Stimulated activated CD4-positive, alpha-beta T cell treated with anti-CD3 and anti-CD28 coated beads, Interleukin-12 subunit alpha, Interleukin-12 subunit beta, amount 100 ng/mL, for 4 hours (primary cell): Measurements from ENCODE around the gene AAGAB.
"Not testable (repeated sequence)": the region's sequence is repeated elsewhere in the genome, so short reads cannot be mapped to it uniquely, and the experiment has no call there.

ENCODE experiments used
- DNase-seq: peaks from one replicate; pipeline ENCODE4 v3.0.0-alpha.2; 2020

The AAGAB gene

DNA sequence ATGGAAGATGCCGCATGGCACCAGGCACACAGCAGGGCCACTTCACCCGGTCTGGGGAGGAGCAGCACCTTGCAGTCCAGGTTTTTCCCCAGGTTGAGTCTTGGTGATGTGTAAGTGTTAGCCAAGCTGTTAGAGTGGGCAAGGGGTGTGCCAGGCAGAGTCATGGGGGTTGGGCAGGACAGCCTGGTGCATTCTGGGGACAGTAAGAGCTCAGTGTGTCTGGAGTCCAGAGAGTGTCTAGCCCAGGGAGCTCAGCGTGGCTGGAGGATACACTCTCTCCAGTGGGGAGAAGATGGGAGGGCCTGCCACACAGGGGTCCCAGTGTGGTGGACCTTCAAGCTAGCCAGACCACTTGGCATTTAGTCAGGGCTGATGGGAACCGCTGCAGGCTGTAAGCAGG is 87.4 kb downstream of the AAGAB start:
- no peak for DNase-seq

DNA sequence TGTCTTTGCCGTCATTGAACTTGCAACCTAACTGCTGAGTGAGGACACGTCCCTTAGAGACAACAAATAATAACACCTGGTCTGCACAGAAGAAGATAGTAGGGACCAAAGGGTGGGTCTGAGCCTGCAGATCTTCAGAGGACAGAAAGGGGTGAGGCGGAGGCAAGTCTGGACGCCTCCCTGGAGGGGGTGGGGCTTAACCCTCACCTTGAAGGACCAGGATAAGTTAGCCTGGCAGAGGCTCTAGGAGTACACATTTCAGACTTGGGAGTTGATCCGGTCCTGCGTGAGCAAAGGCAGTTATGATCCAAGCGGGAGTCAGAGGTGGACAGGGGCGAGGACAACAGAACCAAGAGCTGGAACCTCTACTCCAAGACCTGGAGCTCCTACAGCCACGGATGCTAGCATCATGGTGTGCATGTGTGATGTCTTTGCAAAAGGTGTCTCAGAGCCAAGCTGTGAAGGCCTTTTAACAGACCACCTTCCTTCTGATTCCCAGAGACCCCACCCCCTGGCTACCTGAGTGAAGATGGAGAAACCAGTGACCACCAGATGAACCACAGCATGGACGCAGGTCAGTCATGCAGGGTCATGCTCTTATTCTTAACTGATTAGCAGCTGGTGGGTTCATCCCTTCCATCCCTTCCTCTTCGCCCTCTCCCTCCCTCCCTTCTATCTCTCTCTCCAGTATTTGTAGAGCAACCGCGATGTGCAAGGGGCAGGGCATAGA is 88.0 kb downstream of the AAGAB start:
- no peak for DNase-seq

DNA sequence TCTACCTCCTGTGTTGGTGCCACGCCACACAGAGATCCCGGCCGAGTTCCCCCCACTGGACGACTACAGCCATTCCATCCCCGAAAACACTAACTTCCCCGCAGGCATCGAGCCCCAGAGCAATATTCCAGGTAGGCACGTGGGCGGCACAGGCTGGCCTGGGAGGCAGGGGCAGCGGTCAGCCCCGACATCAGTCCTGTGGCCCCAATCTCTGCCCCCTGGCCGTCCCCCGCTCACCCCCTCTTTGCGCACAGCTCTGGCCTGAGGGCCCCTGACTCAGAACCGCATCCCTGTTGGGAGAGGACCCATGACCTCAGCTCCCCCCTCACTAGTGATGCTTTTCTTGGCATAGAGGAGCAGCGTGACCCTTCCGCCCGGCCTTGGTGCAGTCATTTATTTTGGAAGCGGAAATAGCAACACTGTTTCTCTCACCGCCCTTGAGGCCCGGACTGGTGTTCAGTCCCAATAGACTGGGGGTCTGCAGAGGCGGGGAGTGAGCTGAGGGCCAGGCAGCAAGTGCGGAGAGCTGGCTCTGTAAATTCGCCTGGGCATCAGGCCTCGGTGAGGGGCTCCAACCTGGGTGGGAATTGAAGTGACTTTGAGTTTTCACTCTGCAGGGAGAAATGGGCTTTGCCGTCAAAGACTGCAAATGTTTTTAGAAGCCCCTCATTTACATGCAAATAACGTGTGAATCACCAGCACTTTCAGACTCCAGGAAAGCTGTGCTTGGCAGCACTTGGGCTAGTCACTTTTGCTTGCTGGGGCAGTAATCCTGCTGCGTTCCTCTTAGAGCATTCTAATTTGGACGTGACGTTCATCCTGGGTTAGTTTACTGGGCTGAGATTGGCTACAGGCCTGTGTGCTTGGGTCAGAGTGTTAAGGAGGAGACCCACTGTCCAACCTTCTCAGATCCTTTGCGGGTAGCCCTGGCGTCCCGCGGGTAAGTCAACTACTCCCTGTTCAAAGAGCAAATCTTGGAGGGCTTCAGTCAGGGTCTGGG is 88.9 kb downstream of the AAGAB start:
- no peak for DNase-seq

DNA sequence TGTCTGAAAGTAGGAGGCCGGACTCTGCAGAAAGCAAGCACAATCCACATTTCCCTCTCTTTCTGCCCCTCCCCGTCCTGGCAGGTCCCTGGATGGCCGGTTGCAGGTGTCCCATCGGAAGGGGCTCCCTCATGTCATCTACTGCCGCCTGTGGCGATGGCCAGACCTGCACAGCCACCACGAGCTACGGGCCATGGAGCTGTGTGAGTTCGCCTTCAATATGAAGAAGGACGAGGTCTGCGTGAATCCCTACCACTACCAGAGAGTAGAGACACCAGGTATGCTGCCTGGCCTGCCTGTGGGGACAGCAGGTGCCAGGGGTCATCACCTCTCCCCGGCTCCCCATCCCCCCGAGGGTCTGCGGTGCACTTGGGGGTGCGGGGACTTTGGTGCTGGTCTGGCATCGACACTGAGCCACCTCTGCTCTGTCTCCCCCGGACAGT is 89.6 kb downstream of the AAGAB start:
- DNase-seq = no peak

DNA sequence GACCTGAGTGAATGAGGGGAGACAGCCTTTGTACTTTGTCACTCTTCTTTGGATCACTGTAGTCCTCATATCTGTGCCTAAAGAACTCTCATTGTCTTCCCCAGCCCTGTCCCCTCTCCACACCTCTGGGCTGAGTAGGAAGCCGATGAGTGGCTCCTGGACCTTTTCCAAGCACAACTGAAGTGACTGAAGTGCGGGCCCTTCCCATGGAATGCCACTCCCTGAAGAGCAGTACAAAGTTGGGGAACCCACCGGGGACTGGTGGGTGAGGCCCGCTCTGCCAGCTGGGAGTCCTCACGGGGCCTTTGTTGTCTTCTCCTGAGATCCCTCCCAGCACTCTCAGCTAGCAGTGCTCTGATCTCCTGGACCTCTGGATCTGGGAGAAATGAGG is 90.1 kb downstream of the AAGAB start:
- no peak for DNase-seq

DNA sequence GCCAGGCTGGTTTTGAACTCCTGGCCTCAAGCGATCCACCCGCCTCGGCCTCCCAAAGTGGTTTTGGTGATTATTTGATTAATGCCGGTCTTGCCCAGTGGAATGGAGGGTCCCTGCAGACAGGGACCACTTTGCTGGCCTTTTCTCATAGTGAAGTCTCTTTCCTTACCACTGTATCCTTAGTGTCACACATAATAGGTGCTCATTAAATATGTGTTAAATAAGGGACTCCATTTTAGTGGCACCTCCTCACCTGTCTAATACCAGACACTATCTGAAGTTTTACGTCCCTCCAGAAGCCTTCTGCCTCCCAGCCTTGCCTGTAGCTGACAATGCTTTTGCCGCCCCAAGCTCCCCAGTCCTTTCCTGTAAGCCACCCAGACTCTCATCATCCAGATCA is 91.3 kb downstream of the AAGAB start:
- DNase-seq = no peak

DNA sequence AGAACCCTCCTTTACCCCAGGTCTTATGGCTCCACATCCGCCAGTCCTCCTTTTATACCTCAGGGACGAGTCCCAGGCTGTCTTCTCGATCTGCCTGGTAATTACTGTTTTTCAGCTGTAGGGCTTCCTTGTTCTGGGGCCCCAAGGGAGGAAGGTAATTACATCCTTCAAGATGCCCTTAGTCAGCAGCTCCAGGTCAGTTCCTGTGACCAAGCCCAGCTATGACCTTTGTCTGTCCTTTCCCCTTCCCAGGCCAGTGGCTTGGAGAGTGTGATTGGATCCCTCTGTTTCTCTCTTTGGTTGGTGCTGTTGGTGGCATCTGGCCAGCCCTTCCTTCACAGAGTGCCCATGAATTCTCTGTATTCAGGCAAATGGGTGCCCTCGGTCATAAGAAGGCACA is 92.6 kb downstream of the AAGAB start:
- DNase-seq = no peak

DNA sequence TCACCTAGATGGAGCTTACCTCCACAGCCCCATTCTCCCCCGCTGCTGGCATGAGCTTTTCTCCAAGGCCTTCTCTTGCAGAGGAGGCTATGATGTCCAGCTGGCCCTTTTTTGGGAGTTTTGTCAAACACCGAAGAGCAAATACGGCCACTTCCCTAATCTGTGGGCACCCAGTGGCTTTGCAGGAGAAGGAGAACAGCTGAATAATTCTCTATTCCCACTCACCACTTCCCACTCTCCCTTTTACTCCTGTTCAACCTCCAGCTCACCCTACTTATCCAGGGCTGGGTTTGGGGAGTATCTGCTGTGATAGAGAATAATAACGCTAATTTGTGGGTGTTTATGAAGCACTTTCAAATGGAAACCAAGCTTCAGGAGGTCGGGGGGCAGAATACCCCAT is 93.0 kb downstream of the AAGAB start:
- no peak for DNase-seq

DNA sequence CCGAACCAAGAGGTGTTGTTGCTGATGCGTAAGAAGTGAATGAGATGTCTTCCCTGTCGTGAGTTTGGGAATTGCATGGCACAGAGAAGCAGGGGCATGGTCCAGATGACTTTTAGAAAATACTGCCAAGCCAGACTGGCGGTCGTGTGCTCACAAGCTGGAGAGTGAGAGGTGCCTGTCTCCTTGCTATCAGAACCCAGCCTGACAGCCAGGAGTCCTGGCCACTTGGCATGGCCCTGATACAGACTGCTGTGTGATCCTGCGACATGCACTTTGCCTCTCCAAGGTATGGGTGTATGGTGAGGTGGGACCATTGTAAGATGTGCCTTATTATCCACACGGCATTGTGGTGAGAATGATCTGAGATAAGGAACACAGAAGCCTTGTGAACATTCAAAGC is 96.1 kb downstream of the AAGAB start:
- DNase-seq = no peak

DNA sequence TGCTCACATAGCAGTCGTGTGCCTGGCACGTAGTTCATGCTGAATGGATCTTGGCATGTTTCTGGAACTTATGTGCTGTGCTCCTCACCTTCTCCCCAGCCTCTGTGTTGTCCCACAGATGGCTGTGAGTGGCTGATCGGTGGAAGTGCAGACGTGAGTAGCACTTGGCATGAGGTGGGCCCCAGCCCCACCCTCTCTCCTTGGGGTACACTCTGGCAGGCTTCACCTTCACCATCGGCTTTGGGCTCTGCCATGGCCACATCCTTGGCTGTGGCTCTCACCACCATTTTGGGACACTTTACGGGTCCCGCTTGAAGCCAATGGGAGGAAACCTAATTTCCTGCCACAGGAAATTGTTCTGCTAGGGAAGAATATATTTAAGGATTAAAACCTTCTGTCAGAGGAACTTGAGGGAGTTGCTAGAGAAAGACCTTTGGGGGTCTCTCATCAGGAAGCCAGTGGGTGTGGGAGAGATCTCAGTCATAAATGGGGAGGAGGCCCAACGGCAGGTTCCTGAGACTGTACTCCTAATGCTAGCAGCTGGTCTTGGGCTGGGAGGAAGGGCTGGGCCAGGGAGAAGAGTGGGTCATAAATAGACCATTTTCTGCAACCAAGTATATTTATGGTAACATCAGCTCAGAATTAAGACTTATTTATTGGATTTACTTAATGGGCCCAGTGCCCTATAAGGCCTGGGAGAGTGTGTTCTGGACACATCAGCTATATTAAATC is 96.8 kb downstream of the AAGAB start:
- DNase-seq = no peak

DNA sequence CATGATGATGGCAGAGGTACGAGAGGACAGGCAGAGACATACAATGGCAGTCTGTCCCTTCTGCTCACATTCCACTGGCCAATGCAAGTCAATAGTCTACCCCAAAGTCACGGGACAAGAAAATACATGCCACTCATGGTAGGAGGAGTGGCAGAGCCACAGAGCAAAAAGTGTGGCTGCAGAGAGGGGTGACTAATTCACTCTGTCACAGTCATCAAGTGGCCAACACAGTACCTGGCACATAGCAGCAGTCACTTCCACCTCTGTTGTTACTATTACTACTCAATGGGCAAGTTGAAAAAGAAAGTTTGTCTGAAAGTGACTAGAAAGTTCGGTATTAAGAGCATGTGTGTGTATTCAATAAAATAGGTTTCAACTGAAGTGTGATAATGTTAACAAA is 97.6 kb downstream of the AAGAB start:
- DNase-seq = no peak

DNA sequence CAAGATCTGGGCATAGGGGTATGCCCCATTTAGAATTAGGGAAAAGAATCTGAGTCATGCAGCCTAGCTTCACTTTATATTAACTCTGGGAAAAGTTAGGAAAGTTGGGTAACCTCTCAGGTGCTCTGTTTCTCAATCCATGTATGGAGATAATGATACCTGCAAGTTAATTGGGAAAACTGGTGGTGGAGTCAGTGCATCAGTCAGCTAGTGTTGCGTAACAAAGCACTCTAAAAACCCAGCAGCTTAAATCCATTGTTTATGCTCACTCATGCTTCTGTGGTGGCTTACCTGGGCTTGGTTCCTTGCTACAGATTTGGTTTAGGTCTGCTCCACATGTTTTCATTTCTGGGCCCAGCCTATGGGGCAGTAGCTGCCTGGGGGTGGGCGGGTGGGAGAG is 98.0 kb downstream of the AAGAB start:
- no peak for DNase-seq

DNA sequence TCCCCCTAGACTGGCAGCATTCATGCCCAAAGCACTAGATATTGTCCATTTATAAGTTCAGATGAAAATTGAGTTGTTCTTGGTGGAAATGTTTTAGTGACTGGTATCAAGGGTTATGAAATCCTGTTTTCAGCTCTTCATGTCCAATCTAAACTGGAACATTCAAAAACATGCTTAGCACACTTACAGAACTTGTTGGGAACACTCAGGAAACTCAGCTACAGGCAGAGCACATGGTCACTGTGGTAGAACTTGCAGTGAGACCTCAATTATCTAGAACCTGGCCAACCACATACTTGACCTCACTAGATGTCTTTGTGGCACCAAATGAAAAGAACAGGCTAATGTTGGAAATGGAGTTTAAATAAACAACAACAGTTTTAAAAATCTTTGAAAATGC is 100.2 kb downstream of the AAGAB start:
- DNase-seq = no peak

DNA sequence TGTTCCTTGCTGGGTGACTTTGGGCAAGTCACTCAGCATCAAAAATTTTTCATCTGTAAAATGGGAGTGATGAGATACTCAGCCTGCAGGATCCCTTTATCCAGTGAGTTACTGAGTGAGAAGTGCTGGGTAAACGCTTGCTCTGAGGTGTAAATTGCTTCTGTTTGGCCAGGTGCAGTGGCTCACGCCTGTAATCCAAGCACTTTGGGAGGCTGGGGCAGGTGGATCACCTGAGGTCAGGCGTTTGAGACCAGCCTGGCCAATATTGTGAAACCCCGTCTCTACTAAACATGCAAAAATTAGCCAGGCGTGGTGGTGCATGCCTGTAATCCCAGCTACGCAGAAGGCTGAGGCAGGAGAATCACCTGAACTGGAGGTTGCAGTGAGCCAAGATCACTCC is 101.4 kb downstream of the AAGAB start:
- not testable (repeated sequence) for DNase-seq

DNA sequence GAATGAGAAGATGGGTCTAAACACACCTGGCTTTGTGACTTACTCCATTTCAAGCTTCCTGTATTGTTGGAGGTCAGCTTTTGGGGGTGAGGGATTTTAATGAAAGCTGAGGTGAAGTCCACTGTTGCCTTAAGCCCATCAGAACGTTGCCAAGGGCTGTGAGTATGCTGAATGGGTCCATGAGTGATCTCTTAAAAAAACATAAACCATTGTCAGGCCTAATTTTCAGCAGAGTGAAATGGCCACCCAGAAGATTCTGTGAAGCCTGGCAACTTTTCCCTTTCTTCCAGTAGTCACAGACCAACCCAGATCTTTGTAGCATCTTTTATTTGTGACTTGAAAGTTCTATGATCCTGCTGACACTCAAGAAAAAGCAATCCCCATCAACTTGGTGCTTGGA is 102.0 kb downstream of the AAGAB start:
- DNase-seq = no peak
